HCT116 (cell line): ENCODE results near the gene IFNGR2.

Experiments used
- CEBPB ChIP-seq: IDR thresholded peaks from 2 replicates; pipeline ENCODE4 v1.6.1; 2012; ENCODE audit warnings: low read depth
- EGR1 ChIP-seq: IDR thresholded peaks from 2 replicates; pipeline ENCODE4 v1.6.1; 2012; ENCODE audit warnings: low read depth
- EZH2 ChIP-seq: fragments of 200-600 bp; sonication (generic); IDR thresholded peaks from 2 replicates; pipeline ENCODE4 v1.6.1; 2017; ENCODE audit warnings: antibody characterized with exemption, mixed run types
- EZH2phosphoT487 ChIP-seq: fragments of 200-600 bp; IDR thresholded peaks from 2 replicates; pipeline ENCODE4 v1.6.1; 2018; ENCODE audit warnings: antibody characterized with exemption, borderline replicate concordance
- FOSL1 ChIP-seq: IDR thresholded peaks from 2 replicates; pipeline ENCODE4 v1.6.1; 2012; ENCODE audit warnings: low read depth
- POLR2A ChIP-seq: IDR thresholded peaks from 2 replicates; pipeline ENCODE4 v1.7.0; 2011; ENCODE audit warnings: borderline replicate concordance; ENCODE audit not compliant: insufficient read depth, insufficient read length; ENCODE audit errors: extremely low read depth
- POLR2AphosphoS5 ChIP-seq: IDR thresholded peaks from 2 replicates; pipeline ENCODE4 v1.6.1; 2011; ENCODE audit warnings: mild to moderate bottlenecking, low read depth, low read length, moderate library complexity
- RAD21 ChIP-seq: IDR thresholded peaks from 2 replicates; pipeline ENCODE4 v1.6.1; 2012; ENCODE audit warnings: low read depth, mild to moderate bottlenecking
- SIN3A ChIP-seq: IDR thresholded peaks from 2 replicates; pipeline ENCODE4 v1.6.1; 2012; ENCODE audit warnings: low read depth
- SRF ChIP-seq: IDR thresholded peaks from 2 replicates; pipeline ENCODE4 v1.6.1; 2012; ENCODE audit warnings: low read depth
- TCF7L2 ChIP-seq: IDR thresholded peaks from 2 replicates; pipeline ENCODE4 v1.7.0; 2011; ENCODE audit warnings: borderline replicate concordance, inconsistent platforms; ENCODE audit not compliant: insufficient read depth, insufficient read length; ENCODE audit errors: extremely low read depth
- YY1 ChIP-seq: IDR thresholded peaks from 2 replicates; pipeline ENCODE4 v1.6.1; 2011; ENCODE audit warnings: low read length, low read depth, moderate library complexity, mild to moderate bottlenecking; ENCODE audit not compliant: insufficient replicate concordance; ENCODE audit errors: extremely low read depth
- ZFX ChIP-seq: fragments of 450-650 bp; IDR thresholded peaks from 2 replicates; pipeline ENCODE4 v1.6.1; 2017
- TF ChIP-seq, protein P1 (sequence below), 3 experiments: fragments of 200-600 bp in 1 of 3; sonication (generic) in 1 of 3; IDR thresholded peaks in 2 of 3; conservative IDR thresholded peaks in 1 of 3; 2 replicates each; pipeline ENCODE4 v1.5.1; 2012 to 2017; ENCODE audit warnings: low read depth in 2 of 3, low read length in 2 of 3, antibody characterized with exemption in 1 of 3, borderline replicate concordance in 1 of 3, control low read depth in 1 of 3, mild to moderate bottlenecking in 1 of 3, mixed read lengths in 1 of 3, mixed run types in 1 of 3, moderate library complexity in 1 of 3; ENCODE audit not compliant: insufficient read depth in 1 of 3

DNA sequence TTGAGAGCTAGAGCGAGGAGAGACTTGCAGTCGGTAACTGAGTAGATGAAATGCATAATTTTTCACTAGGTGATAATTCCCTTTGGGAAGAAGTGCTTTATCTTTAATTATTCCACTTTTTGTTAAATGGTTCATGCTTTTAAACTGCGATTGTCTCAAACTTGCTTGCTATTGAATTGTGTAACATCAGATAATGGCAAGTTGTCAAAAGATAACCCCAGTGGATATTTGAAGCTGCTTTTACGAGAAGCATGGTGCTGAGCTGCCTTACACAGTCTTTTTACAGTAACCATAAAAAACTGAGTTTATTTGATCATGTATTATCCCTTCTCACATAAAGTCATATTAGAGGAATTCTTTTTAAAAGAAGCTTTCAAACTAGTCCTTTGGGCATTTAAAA lies 46.4 kb downstream of the IFNGR2 start:
- TF ChIP-seq RAD21 (no peak), CEBPB (no peak), TCF7L2 (no peak), EZH2 (no peak), FOSL1 (no peak), POLR2AphosphoS5 (no peak), YY1 (no peak), EZH2phosphoT487 (no peak), POLR2A (no peak), SRF (no peak), ZFX (no peak), SIN3A (no peak), EGR1 (no peak)
- TF ChIP-seq, protein P1, sequence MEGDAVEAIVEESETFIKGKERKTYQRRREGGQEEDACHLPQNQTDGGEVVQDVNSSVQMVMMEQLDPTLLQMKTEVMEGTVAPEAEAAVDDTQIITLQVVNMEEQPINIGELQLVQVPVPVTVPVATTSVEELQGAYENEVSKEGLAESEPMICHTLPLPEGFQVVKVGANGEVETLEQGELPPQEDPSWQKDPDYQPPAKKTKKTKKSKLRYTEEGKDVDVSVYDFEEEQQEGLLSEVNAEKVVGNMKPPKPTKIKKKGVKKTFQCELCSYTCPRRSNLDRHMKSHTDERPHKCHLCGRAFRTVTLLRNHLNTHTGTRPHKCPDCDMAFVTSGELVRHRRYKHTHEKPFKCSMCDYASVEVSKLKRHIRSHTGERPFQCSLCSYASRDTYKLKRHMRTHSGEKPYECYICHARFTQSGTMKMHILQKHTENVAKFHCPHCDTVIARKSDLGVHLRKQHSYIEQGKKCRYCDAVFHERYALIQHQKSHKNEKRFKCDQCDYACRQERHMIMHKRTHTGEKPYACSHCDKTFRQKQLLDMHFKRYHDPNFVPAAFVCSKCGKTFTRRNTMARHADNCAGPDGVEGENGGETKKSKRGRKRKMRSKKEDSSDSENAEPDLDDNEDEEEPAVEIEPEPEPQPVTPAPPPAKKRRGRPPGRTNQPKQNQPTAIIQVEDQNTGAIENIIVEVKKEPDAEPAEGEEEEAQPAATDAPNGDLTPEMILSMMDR (IDR thresholded peaks at IDR 0.05 in 2 of 3, conservative IDR thresholded peaks at IDR 0.05 in 1 of 3; ENCODE audit: borderline replicate concordance in 1 of 3, insufficient read depth in 1 of 3, low read depth in 2 of 3, low read length in 2 of 3): no peak
